ENCODE measurements around the gene PUS7. TPM values are rescaled to one million over a fixed set of nuclear protein-coding genes. Genes with fewer than 3 reads are reported as not detected.

PUS7 gene
- total and polyA plus RNA-seq, 7 experiments from 2014 or later = 4.0 to 16.5 (median 5.4) TPM

DNA sequence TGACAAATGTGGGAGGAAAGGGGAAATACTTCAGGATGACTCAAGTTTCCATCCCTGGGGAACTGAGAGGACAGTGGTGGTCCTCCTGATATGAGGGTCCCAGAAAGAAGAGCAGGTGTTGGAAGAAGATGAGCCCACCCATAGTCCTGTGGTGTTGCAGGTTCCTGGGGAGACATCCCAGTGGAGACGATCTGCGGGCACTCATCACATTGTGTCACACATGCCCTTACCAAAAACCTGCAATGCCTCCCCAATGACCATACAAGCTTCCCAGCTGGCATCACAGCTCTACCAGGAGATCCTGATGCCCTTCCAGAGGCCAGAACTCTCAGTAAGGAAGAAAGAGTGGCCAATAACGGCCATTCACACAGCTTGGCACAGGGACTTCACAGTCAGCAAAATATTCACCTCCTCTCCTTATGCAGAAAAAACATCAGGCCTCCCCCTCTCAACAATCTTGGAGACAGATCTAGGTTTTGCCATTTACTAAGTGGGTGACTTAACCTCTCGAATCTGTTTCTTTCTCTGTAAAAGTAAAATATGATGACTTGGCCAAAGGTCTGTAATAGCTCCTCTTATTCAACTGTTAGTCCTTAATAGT, 9.0 kb downstream of the PUS7 start:
- H3K4me1 Mint-ChIP-seq = peaks cover 5 to 15% (median 9%) of the 10 kb centered on the region in 7 donors
- ATAC-seq (no peak), DNase-seq (no peak)
- peaks cover 3 to 13% (median 11%) of the 10 kb centered on the region in 5 donors for H3K36me3 Mint-ChIP-seq
- H3K4me3 Mint-ChIP-seq = no peak overlapping the region
- Histone ChIP-seq H3K4me3 (ENCODE audit: low read length) (no peak overlapping the region), H3K4me1 (ENCODE audit: control insufficient read depth in 2 of 2, insufficient read depth in 2 of 2, low read length in 2 of 2) (no peaks in the 10 kb centered on the region), H3K27ac (ENCODE audit: low read depth, low read length) (no peak overlapping the region), H3K36me3 (ENCODE audit: control insufficient read depth in 2 of 3, insufficient read depth in 3 of 3, low read length in 3 of 3) (no peaks in the 10 kb centered on the region), H3K27me3 (ENCODE audit: control insufficient read depth in 2 of 2, insufficient read depth in 2 of 2, low read length in 2 of 2) (no peaks in the 10 kb centered on the region), H3K9me3 (ENCODE audit: control insufficient read depth in 2 of 3, low read length in 3 of 3) (no peaks in the 10 kb centered on the region)
- POLR2A ChIA-PET = no interaction called here
- intact Hi-C loops (cut with micrococcal nuclease) = no loop called here
- H3K27ac Mint-ChIP-seq = peak overlapping the region in 1 of 9 donors; percentile 40
- CTCF ChIA-PET = no interaction called here
- no peaks in the 10 kb centered on the region for H3K9me3 Mint-ChIP-seq
- no peaks in the 10 kb centered on the region for H3K27me3 Mint-ChIP-seq

DNA sequence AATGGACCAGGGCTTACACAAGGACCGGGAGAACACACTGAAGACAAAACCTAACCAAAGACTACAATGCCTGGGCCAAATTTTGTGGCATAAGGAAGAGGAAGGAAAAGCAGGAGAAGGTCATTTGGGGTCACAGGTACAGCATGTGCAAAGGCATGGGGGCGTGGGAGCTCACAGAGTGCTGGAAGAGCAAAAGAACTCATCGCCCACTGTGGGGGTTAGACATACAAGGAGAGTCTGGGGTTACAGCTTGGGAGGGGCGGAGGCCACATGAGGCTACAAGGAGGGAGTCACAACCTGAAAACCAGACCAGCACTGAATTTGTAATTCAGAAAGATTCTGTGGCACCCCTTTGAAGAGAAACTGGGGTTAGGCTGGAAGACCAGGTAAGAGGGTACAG, 9.7 kb downstream of the PUS7 start:
- no peaks in the 10 kb centered on the region for H3K27me3 Mint-ChIP-seq
- intact Hi-C loops (cut with micrococcal nuclease) = no loop called here
- ATAC-seq = no peak
- ChIA-PET CTCF (no interaction called here), POLR2A (no interaction called here)
- peak overlapping the region in 2 of 9 donors; percentile 43 to 44 for H3K27ac Mint-ChIP-seq
- no peak for DNase-seq
- no peak overlapping the region for H3K4me3 ChIP-seq (ENCODE audit: low read length)
- no peaks in the 10 kb centered on the region for H3K9me3 Mint-ChIP-seq
- no peaks in the 10 kb centered on the region for H3K36me3 ChIP-seq (ENCODE audit: control insufficient read depth in 2 of 3, insufficient read depth in 3 of 3, low read length in 3 of 3)
- H3K4me1 ChIP-seq (ENCODE audit: control insufficient read depth in 2 of 2, insufficient read depth in 2 of 2, low read length in 2 of 2) = no peaks in the 10 kb centered on the region
- H3K27ac ChIP-seq (ENCODE audit: low read depth, low read length) = no peak overlapping the region
- peak overlapping the region in 1 of 10 donors; percentile 27 for H3K4me3 Mint-ChIP-seq
- no peaks in the 10 kb centered on the region for H3K9me3 ChIP-seq (ENCODE audit: control insufficient read depth in 2 of 3, low read length in 3 of 3)
- H3K4me1 Mint-ChIP-seq = peaks cover 5 to 15% (median 9%) of the 10 kb centered on the region in 7 donors
- H3K36me3 Mint-ChIP-seq = peaks cover 3 to 14% (median 12%) of the 10 kb centered on the region in 5 donors
- H3K27me3 ChIP-seq (ENCODE audit: control insufficient read depth in 2 of 2, insufficient read depth in 2 of 2, low read length in 2 of 2) = no peaks in the 10 kb centered on the region

GRCh38 chr7:105502173-105502572, 19.9 kb downstream of the PUS7 start:
- Mint-ChIP-seq H3K9me3 (no peaks in the 10 kb centered on the region), H3K27ac (no peak overlapping the region), H3K36me3 (peaks cover 5 to 35% (median 20%) of the 10 kb centered on the region in 5 donors), H3K4me1 (no peaks in the 10 kb centered on the region), H3K27me3 (no peaks in the 10 kb centered on the region), H3K4me3 (no peak overlapping the region)
- Histone ChIP-seq H3K27me3 (ENCODE audit: control insufficient read depth in 2 of 2, insufficient read depth in 2 of 2, low read length in 2 of 2) (no peaks in the 10 kb centered on the region), H3K27ac (ENCODE audit: low read depth, low read length) (no peak overlapping the region), H3K9me3 (ENCODE audit: control insufficient read depth in 2 of 3, low read length in 3 of 3) (no peaks in the 10 kb centered on the region), H3K4me3 (ENCODE audit: low read length) (no peak overlapping the region), H3K4me1 (ENCODE audit: control insufficient read depth in 2 of 2, insufficient read depth in 2 of 2, low read length in 2 of 2) (no peaks in the 10 kb centered on the region), H3K36me3 (ENCODE audit: control insufficient read depth in 2 of 3, insufficient read depth in 3 of 3, low read length in 3 of 3) (peaks cover 0 to 4% (median 0%) of the 10 kb centered on the region in 3 experiments)
- ATAC-seq (no peak), DNase-seq (no peak)
- intact Hi-C loops (cut with micrococcal nuclease) = no loop called here
- POLR2A ChIA-PET = no interaction called here
- CTCF ChIA-PET = no interaction called here

DNA sequence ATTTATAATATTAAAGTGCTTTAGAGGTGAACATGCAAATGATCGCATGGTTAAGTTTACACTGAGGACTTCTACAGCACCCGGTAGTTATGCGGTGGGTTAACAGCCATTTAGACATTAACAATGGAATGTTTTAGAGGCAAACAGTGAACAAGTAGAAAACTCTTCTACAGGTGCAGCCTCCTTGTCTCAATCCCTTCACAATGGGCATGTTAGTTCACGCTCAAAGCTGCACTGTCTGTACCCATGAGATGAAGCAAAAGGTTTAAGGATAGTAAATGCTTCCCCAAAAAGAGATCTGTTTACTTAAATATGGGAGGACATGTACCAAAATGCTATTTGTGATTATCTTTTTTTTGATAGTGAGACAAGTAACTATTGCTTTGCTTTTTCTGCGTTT, 25.1 kb downstream of the PUS7 start:
- DNase-seq = no peak
- Histone ChIP-seq H3K4me3 (ENCODE audit: low read length) (no peak overlapping the region), H3K27ac (ENCODE audit: low read depth, low read length) (no peak overlapping the region), H3K36me3 (ENCODE audit: control insufficient read depth in 2 of 3, insufficient read depth in 3 of 3, low read length in 3 of 3) (peaks cover 0 to 1% (median 0%) of the 10 kb centered on the region in 3 experiments), H3K27me3 (ENCODE audit: control insufficient read depth in 2 of 2, insufficient read depth in 2 of 2, low read length in 2 of 2) (no peaks in the 10 kb centered on the region), H3K9me3 (ENCODE audit: control insufficient read depth in 2 of 3, low read length in 3 of 3) (no peaks in the 10 kb centered on the region), H3K4me1 (ENCODE audit: control insufficient read depth in 2 of 2, insufficient read depth in 2 of 2, low read length in 2 of 2) (no peaks in the 10 kb centered on the region)
- Mint-ChIP-seq H3K4me3 (no peak overlapping the region), H3K9me3 (no peaks in the 10 kb centered on the region), H3K36me3 (peaks cover 0 to 20% (median 12%) of the 10 kb centered on the region in 5 donors), H3K27ac (no peak overlapping the region), H3K27me3 (no peaks in the 10 kb centered on the region), H3K4me1 (no peaks in the 10 kb centered on the region)
- ATAC-seq = no peak
- intact Hi-C loops (cut with micrococcal nuclease) = no loop called here
- ChIA-PET POLR2A (no interaction called here), CTCF (no interaction called here)

GRCh38 chr7:105496521-105496920, 25.6 kb downstream of the PUS7 start:
- intact Hi-C loops (cut with micrococcal nuclease) = no loop called here
- no peaks in the 10 kb centered on the region for H3K27me3 Mint-ChIP-seq
- no peaks in the 10 kb centered on the region for H3K4me1 ChIP-seq (ENCODE audit: control insufficient read depth in 2 of 2, insufficient read depth in 2 of 2, low read length in 2 of 2)
- no peak for ATAC-seq
- CTCF ChIA-PET = no interaction called here
- H3K4me3 Mint-ChIP-seq = no peak overlapping the region
- no peaks in the 10 kb centered on the region for H3K9me3 ChIP-seq (ENCODE audit: control insufficient read depth in 2 of 3, low read length in 3 of 3)
- H3K9me3 Mint-ChIP-seq = no peaks in the 10 kb centered on the region
- no peak for DNase-seq
- no peaks in the 10 kb centered on the region for H3K4me1 Mint-ChIP-seq
- peaks cover 0 to 19% (median 12%) of the 10 kb centered on the region in 5 donors for H3K36me3 Mint-ChIP-seq
- H3K27me3 ChIP-seq (ENCODE audit: control insufficient read depth in 2 of 2, insufficient read depth in 2 of 2, low read length in 2 of 2) = no peaks in the 10 kb centered on the region
- no peaks in the 10 kb centered on the region for H3K36me3 ChIP-seq (ENCODE audit: control insufficient read depth in 2 of 3, insufficient read depth in 3 of 3, low read length in 3 of 3)
- no peak overlapping the region for H3K4me3 ChIP-seq (ENCODE audit: low read length)
- POLR2A ChIA-PET = interaction anchor here (0.7 kb wide), 1 partner anchor 35 kb away, joined by 3 read pairs; no protein-coding TSS in a partner anchor
- H3K27ac ChIP-seq (ENCODE audit: low read depth, low read length) = no peak overlapping the region
- H3K27ac Mint-ChIP-seq = no peak overlapping the region

GRCh38 chr7:105493923-105494315, 28.2 kb downstream of the PUS7 start:
- Mint-ChIP-seq H3K9me3 (no peaks in the 10 kb centered on the region), H3K27ac (no peak overlapping the region), H3K4me3 (no peak overlapping the region), H3K27me3 (no peaks in the 10 kb centered on the region), H3K36me3 (peaks cover 0 to 7% (median 5%) of the 10 kb centered on the region in 5 donors), H3K4me1 (peaks cover 0 to 3% (median 0%) of the 10 kb centered on the region in 7 donors)
- POLR2A ChIA-PET = no interaction called here
- no peak for DNase-seq
- Histone ChIP-seq H3K9me3 (ENCODE audit: control insufficient read depth in 2 of 3, low read length in 3 of 3) (no peaks in the 10 kb centered on the region), H3K27ac (ENCODE audit: low read depth, low read length) (no peak overlapping the region), H3K36me3 (ENCODE audit: control insufficient read depth in 2 of 3, insufficient read depth in 3 of 3, low read length in 3 of 3) (no peaks in the 10 kb centered on the region), H3K27me3 (ENCODE audit: control insufficient read depth in 2 of 2, insufficient read depth in 2 of 2, low read length in 2 of 2) (no peaks in the 10 kb centered on the region), H3K4me3 (ENCODE audit: low read length) (no peak overlapping the region), H3K4me1 (ENCODE audit: control insufficient read depth in 2 of 2, insufficient read depth in 2 of 2, low read length in 2 of 2) (no peaks in the 10 kb centered on the region)
- intact Hi-C loops (cut with micrococcal nuclease) = no loop called here
- CTCF ChIA-PET = no interaction called here
- no peak for ATAC-seq

GRCh38 chr7:105493196-105493922, 28.7 kb downstream of the PUS7 start:
- no peak overlapping the region for H3K27ac ChIP-seq (ENCODE audit: low read depth, low read length)
- Mint-ChIP-seq H3K9me3 (no peaks in the 10 kb centered on the region), H3K27me3 (no peaks in the 10 kb centered on the region), H3K4me3 (no peak overlapping the region), H3K36me3 (peaks cover 0 to 7% (median 5%) of the 10 kb centered on the region in 5 donors), H3K27ac (no peak overlapping the region), H3K4me1 (peaks cover 0 to 3% (median 0%) of the 10 kb centered on the region in 7 donors)
- POLR2A ChIA-PET = no interaction called here
- DNase-seq = no peak
- no peaks in the 10 kb centered on the region for H3K9me3 ChIP-seq (ENCODE audit: control insufficient read depth in 2 of 3, low read length in 3 of 3)
- no peaks in the 10 kb centered on the region for H3K36me3 ChIP-seq (ENCODE audit: control insufficient read depth in 2 of 3, insufficient read depth in 3 of 3, low read length in 3 of 3)
- CTCF ChIA-PET = no interaction called here
- intact Hi-C loops (cut with micrococcal nuclease) = no loop called here
- H3K4me1 ChIP-seq (ENCODE audit: control insufficient read depth in 2 of 2, insufficient read depth in 2 of 2, low read length in 2 of 2) = no peaks in the 10 kb centered on the region
- no peak overlapping the region for H3K4me3 ChIP-seq (ENCODE audit: low read length)
- no peak for ATAC-seq
- H3K27me3 ChIP-seq (ENCODE audit: control insufficient read depth in 2 of 2, insufficient read depth in 2 of 2, low read length in 2 of 2) = no peaks in the 10 kb centered on the region
